ENCODE measurements around the gene FAM24A.

The FAM24A gene

GRCh38 chr10:122931088-122931906 lies 20.9 kb downstream of the FAM24A start:
- no peak for DNase-seq

- no peak for DNase-seq
Measured at GRCh38 chr10:122939133-122939855, 28.9 kb downstream of the FAM24A start.

- DNase-seq: no peak
Measured at GRCh38 chr10:122939856-122940543, 29.6 kb downstream of the FAM24A start.

GRCh38 chr10:122949296-122949695 lies 38.9 kb downstream of the FAM24A start:
- no peak for DNase-seq

GRCh38 chr10:122953902-122954730 lies 43.7 kb downstream of the FAM24A start, which contains the start of gene C10orf88:
Gene C10orf88, minus strand, starts transcription at chr10:122954227. Its CDS starts 49 bp downstream, at chr10:122954178.
- DNase-seq: peak; percentile 94

GRCh38 chr10:122954731-122955050 lies 44.3 kb downstream of the FAM24A start:
- no peak for DNase-seq

- DNase-seq: no peak
Measured at GRCh38 chr10:122955892-122956291, 45.5 kb downstream of the FAM24A start.

GRCh38 chr10:122957474-122957873 lies 47.1 kb downstream of the FAM24A start:
- DNase-seq: no peak

GRCh38 chr10:122962405-122962804 lies 52.0 kb downstream of the FAM24A start:
- no peak for DNase-seq

Data from NCI-H2171 treated with DMSO at 0.1 percent for 48 hours (cell line).